Activated CD8-positive, alpha-beta T cell treated with anti-CD3 and anti-CD28 coated beads for 36 hours (primary cell): ENCODE results near the gene INCA1. TPM values are rescaled to one million over a fixed set of nuclear protein-coding genes. Genes with fewer than 3 reads are reported as not detected.

Source experiments
- ATAC-seq: fragments of 200-7000 bp; cut with Tn5 transposase; one replicate; pipeline ENCODE4 v1.10.0; 2021; ENCODE audit warnings: mild to moderate bottlenecking, moderate library complexity
- CTCF ChIA-PET: fragments of 350-600 bp; sonication (Branson Sonifier 250); formaldehyde crosslinking; loops from one replicate; lab custom pipeline; 2021; ENCODE audit warnings: antibody characterized with exemption; lab: Charles Lee
- POLR2A ChIA-PET: fragments of 350-600 bp; sonication (Branson Sonifier 250); formaldehyde crosslinking; loops from one replicate; lab custom pipeline; 2021; ENCODE audit warnings: antibody characterized with exemption; lab: Charles Lee
- DNase-seq: peaks from one replicate; pipeline ENCODE4 v3.0.0-alpha.2; 2020
- H3K27ac Mint-ChIP-seq: one replicate; pipeline ENCODE4 v1.8.0; 2021; ENCODE audit warnings: mild to moderate bottlenecking, mixed read lengths
- H3K27me3 Mint-ChIP-seq: one replicate; pipeline ENCODE4 v1.8.0; 2021; ENCODE audit warnings: mixed read lengths
- H3K36me3 Mint-ChIP-seq: one replicate; pipeline ENCODE4 v1.8.0; 2021; ENCODE audit warnings: low read depth, mixed read lengths
- H3K4me1 Mint-ChIP-seq: one replicate; pipeline ENCODE4 v1.8.0; 2021; ENCODE audit warnings: low read depth, mixed read lengths
- H3K4me3 Mint-ChIP-seq: one replicate; pipeline ENCODE4 v1.8.0; 2021; ENCODE audit warnings: mild to moderate bottlenecking, moderate library complexity, mixed read lengths
- H3K9me3 Mint-ChIP-seq: one replicate; pipeline ENCODE4 v1.8.0; 2021; ENCODE audit warnings: mixed read lengths
- intact Hi-C: fragments of 100-400 bp; cut with micrococcal nuclease; formaldehyde crosslinking; loops from one replicate; pipeline ENCODE4 v1.10.0; 2022
- total RNA-seq, 2 experiments: library from RNA; stranded (reverse); gene quantifications; one replicate each; pipeline ENCODE4 v1.2.3, GENCODE V29; 2021
- TF ChIP-seq, protein P1 (sequence below): fragments of 200-600 bp; IDR thresholded peaks from one replicate; pipeline ENCODE4 v1.8.0; 2022; ENCODE audit warnings: antibody characterized with exemption, mild to moderate bottlenecking

Gene INCA1
- total RNA-seq, 2 experiments from 2014 or later: 0.63 TPM; not detected in 1

DNA sequence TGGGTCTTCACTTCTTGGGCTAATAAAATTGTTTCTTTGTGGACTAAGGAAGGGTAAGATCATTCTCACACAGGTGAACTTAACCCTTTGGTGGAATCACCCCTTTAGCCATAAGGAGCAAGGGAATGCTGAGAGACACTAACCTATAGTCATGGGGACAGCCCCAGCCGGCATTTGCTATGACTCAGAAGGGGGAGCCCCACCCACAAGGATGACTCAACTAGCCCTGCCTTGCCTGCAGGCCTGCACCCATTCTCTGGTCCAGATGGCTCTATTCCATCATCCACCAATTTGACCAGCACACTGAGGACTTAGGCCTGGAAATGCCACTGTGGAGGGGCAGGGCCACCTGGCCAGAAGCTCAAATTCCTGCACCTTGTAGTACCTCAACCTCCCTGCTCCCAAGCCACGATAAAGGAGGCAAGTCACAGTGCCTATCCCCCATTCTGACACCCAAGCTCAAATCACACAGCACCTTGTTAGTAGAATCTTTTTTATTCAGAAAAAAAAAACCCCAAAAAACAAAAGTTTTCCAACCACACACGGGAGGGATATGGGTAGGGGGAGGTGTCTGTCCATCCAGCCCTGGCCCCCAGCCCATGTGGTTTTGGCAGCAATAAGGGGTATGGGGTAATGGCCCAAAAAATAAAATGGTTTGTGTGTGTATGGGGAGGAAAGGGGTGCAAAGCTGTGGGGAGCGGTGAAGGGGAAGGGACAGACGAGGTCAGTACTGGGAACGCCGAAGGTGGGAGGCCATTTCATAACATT, 52.0 kb downstream of the INCA1 start:
- Mint-ChIP-seq H3K4me1 (peaks cover 45% of the 10 kb centered on the region), H3K27ac (peak overlapping the region; percentile 99), H3K36me3 (peaks cover 73% of the 10 kb centered on the region), H3K9me3 (no peaks in the 10 kb centered on the region), H3K27me3 (no peaks in the 10 kb centered on the region), H3K4me3 (peak overlapping the region; percentile 97)
- POLR2A ChIA-PET: interaction anchor here (1.0 to 20.8 kb wide), 8 partner anchors 9 to 52 kb away, joined by 3 to 627 read pairs (median 7); partner anchors contain the start of genes CHRNE, INCA1, KIF1C and SPAG7
- intact Hi-C loops: loop anchor here (2.0 kb wide), 1 partner anchor 21 kb away; the partner anchor contains the start of gene SPAG7
- TF ChIP-seq, protein P1, sequence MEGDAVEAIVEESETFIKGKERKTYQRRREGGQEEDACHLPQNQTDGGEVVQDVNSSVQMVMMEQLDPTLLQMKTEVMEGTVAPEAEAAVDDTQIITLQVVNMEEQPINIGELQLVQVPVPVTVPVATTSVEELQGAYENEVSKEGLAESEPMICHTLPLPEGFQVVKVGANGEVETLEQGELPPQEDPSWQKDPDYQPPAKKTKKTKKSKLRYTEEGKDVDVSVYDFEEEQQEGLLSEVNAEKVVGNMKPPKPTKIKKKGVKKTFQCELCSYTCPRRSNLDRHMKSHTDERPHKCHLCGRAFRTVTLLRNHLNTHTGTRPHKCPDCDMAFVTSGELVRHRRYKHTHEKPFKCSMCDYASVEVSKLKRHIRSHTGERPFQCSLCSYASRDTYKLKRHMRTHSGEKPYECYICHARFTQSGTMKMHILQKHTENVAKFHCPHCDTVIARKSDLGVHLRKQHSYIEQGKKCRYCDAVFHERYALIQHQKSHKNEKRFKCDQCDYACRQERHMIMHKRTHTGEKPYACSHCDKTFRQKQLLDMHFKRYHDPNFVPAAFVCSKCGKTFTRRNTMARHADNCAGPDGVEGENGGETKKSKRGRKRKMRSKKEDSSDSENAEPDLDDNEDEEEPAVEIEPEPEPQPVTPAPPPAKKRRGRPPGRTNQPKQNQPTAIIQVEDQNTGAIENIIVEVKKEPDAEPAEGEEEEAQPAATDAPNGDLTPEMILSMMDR: no peak
- CTCF ChIA-PET: interaction anchor here (1.4 to 2.8 kb wide), 4 partner anchors 22 to 42 kb away, joined by 3 to 8 read pairs (median 6); partner anchors contain the start of genes CHRNE and SPAG7
- DNase-seq (peak; percentile 95), ATAC-seq (peak; percentile 37)

GRCh38 chr17:4944554-4945175, 52.7 kb downstream of the INCA1 start:
- CTCF ChIA-PET: no interaction called here
- peak overlapping the region; percentile 97 for H3K4me3 Mint-ChIP-seq
- POLR2A ChIA-PET: interaction anchor here (1.0 to 20.8 kb wide), 8 partner anchors 8 to 53 kb away, joined by 3 to 627 read pairs (median 7); partner anchors contain the start of genes CHRNE, INCA1, KIF1C and SPAG7
- intact Hi-C loops: loop anchor here (2.0 kb wide), 1 partner anchor 22 kb away; the partner anchor contains the start of gene SPAG7
- DNase-seq (peak; percentile 64), ATAC-seq (no peak)
- no peaks in the 10 kb centered on the region for H3K9me3 Mint-ChIP-seq
- H3K4me1 Mint-ChIP-seq: peaks cover 45% of the 10 kb centered on the region
- H3K36me3 Mint-ChIP-seq: peaks cover 76% of the 10 kb centered on the region
- H3K27ac Mint-ChIP-seq: peak overlapping the region; percentile 99
- H3K27me3 Mint-ChIP-seq: no peaks in the 10 kb centered on the region
- TF ChIP-seq, protein P1: no peak

DNA sequence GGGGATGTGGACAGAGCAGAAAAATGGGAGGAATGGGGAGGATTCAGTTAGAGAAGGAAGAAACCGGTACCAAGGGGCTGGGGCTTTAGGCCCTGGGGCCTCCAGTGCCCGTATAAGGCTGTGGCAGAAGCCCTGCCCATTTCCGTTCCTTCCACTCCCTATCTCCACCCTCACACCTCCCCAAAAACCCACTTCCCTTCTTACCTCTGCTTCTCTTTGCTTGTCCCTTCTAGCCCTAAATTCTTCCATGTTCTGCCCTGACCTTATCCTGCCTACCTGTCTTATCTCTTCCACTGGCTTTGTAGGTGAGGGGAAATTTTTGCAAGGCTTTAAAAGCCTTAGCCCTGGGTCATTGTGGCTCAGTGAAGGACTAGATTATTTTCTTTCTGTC, 53.2 kb downstream of the INCA1 start:
- DNase-seq (peak; percentile 75), ATAC-seq (peak; percentile 17)
- intact Hi-C loops: loop anchor here (2.0 kb wide), 1 partner anchor 23 kb away; the partner anchor contains the start of gene SPAG7
- Mint-ChIP-seq H3K4me3 (peak overlapping the region; percentile 97), H3K9me3 (no peaks in the 10 kb centered on the region), H3K36me3 (peaks cover 77% of the 10 kb centered on the region), H3K27ac (peak overlapping the region; percentile 99), H3K27me3 (no peaks in the 10 kb centered on the region), H3K4me1 (peaks cover 45% of the 10 kb centered on the region)
- ChIA-PET CTCF (interaction anchor here (0.7 kb wide), 1 partner anchor 35 kb away, joined by 3 read pairs; no protein-coding TSS in a partner anchor), POLR2A (interaction anchor here (1.0 to 20.8 kb wide), 7 partner anchors 8 to 44 kb away, joined by 3 to 627 read pairs (median 8); partner anchors contain the start of genes CHRNE and SPAG7)
- TF ChIP-seq, protein P1: no peak

- Mint-ChIP-seq H3K27me3 (no peaks in the 10 kb centered on the region), H3K36me3 (peaks cover 86% of the 10 kb centered on the region), H3K4me1 (peaks cover 54% of the 10 kb centered on the region), H3K4me3 (peak overlapping the region; percentile 97), H3K9me3 (no peaks in the 10 kb centered on the region), H3K27ac (peak overlapping the region; percentile 98)
- POLR2A ChIA-PET: interaction anchor here (1.0 to 20.8 kb wide), 6 partner anchors 9 to 54 kb away, joined by 3 to 627 read pairs (median 6); partner anchors contain the start of genes C17orf107, CHRNE, ENO3 and INCA1
- TF ChIP-seq, protein P1: no peak
- no peak for DNase-seq
- intact Hi-C loops: no loop called here
- no peak for ATAC-seq
- CTCF ChIA-PET: interaction anchor here (1.4 kb wide), 1 partner anchor 34 kb away, joined by 5 read pairs; no protein-coding TSS in a partner anchor
Observed at GRCh38 chr17:4942760-4943508, 54.4 kb downstream of the INCA1 start.
